RPMI7951 (cell line): ENCODE measurements around the gene PEAK1. TPM values are rescaled to one million over a fixed set of nuclear protein-coding genes. Genes with fewer than 3 reads are reported as not detected.
"Not testable (repeated sequence)": the region's sequence is repeated elsewhere in the genome, so short reads cannot be mapped to it uniquely, and the experiment has no call there.

Source experiments
- DNase-seq: peaks from one replicate; pipeline ENCODE4 v3.0.0-alpha.2; 2012; ENCODE audit warnings: low read depth
- total RNA-seq: library from RNA; depleted of rRNA; stranded (reverse); fragments of >200 nt; shearing (Covaris generic); gene quantifications from 2 replicates; pipeline ENCODE4 v1.2.3, GENCODE V29; 2014

Gene PEAK1
- total RNA-seq, 1 experiment from 2014 or later: 13.5 TPM

DNA sequence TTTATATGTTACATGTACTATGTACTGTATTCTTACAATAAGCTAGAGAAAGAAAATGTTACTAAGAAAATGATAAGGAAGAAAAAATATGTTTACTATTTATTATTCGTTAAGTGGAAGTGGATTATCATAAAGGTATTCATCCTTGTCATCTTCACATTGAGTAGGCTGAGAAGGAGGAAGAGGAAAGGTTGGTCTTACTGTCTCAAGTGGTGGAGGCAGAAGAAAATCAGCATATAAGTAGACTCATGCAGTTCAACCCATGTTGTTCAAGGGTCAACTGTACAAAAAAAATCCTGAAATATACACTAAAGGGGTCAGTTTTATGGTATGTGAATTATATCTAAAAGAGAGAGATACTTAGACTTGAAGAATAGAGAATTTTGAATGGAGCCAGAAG is 6.5 kb upstream of the PEAK1 start:
- DNase-seq: no peak

DNA sequence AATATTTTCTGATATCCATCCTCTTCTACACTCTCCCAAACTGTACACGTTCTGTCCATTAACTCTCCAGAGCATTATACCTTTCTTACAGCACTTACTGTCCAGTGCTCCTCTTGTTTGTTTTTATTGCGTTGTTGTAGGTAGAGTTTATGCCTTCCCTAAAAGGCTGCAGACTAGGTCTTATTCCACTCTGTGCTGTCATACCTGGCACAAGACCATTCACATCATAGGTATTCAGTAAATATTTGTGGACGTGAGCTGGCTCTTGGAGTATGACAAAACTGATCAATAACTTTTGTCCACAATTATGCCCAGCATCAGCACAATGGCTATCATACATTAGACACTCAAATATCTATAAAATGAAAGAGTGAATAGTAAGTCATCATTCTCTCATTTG is 5.2 kb upstream of the PEAK1 start:
- DNase-seq: no peak

GRCh38 chr15:77421370-77421700 is 1.4 kb upstream of the PEAK1 start:
- DNase-seq: no peak

- peak; percentile 85 for DNase-seq
These were observed 886 bp upstream of the PEAK1 start, which contains the start of gene HMG20A for GRCh38 chr15:77420610-77421369. Gene HMG20A, plus strand, starts transcription at chr15:77420888. Its CDS starts 37,520 bp downstream, at chr15:77458408.

DNA sequence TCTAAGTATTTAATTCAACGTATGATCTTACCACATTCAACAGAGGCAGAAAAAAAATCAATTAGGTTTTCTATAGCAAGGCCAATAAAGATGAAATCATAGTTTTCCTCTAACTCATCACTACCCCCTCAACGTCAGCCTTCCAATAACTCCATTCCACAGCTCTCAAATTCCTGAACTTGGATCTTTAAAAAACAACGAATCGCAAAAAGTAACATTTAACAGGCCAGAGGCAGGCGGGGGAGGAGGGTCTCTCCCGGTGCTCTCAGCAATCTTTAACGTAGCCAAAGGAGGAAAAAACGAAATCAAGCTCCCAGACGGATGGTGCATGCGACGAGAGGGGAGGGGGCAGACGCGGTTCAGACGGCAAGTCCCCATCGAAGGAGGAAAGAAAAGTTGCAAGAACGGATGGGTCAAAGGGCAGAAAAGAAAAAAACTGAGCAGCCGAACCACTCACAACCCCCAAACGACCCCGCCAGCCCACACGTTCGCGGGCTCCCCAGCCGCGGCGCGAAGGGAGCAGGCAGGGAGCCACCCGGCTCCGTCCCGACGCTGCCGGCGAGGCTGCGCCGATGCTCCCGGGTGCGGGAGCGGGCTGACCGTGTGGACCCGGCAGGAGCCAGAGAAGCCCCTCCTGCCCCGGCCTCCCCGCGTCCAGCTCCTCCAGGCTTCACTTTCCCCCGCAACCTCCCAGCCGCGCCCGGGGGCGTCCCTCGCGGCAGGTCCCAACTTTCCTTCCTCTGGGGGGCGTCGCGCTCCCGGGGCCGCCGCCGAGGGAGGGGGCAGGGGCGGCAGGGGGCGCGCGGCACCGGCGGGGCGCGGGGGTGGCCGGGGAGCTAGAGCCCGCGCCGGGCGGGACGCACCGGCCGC is 703 bp downstream of the PEAK1 start:
- peak; percentile 15 for DNase-seq

DNA sequence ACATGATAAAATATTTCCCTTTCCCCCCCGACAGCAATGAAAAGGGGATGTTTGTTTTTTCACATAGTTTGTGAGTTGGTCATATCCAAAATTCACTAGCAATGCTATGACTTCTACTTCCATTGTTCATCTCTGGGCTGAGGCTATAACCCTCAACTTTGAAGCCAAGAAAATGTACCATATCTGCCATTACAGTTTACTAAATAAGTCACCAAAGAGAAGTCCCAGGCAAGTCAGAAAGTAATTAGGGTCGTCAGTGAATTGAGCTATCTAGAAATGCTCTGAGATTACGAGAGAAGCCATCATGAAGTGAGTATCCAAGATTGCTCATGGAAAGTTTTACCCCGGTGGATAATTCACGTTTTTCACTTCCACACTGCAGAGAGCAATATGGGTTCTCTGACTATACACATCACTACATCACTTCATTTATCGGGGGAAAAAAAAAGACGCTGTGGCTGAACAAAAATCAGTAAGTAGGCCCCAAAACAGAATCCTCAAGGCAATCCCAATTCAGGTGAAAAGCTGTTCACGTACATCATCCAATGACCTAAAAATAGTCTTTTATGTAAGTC is 1.4 kb downstream of the PEAK1 start:
- DNase-seq: peak; percentile 21

- DNase-seq: no peak
These were observed 2.3 kb downstream of the PEAK1 start for GRCh38 chr15:77417602-77418001.

DNA sequence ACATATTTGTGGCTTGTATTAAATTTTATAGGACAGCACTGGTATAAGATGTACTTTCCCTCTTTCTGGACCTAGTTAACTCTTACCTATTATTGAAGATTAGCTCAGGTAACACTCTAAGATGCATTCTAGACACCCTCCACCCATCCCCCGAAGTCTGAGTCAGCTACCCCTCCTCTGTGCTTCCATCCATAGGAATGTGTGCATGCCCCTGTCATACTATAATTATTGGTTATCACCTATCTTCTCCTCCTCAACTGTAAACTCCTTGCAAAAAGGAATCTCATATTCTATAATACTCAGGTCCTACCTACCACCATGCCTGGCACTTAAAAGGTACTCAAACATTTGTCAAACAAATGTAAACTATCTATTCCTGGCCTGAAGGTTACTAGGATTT is 3.0 kb downstream of the PEAK1 start:
- DNase-seq: no peak

DNA sequence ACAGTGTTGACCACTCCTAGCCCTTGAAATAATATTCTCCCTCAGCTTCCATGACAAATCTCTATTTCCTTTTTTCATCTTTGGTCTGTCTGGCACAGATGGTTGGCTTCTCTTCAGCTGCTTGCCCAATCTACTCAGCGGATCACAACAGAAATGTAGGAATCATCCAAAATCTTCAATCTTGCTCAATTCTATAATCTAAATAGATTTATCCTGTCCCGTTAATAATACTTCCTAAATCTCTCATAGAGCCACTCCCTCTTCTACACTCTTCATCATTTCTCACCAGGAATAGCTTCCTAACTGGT is 3.8 kb downstream of the PEAK1 start:
- peak; percentile 22 for DNase-seq

- DNase-seq: no peak
These were observed 4.3 kb downstream of the PEAK1 start for GRCh38 chr15:77415450-77416147.

- DNase-seq: no peak
These were observed 5.0 kb downstream of the PEAK1 start for GRCh38 chr15:77414789-77415442.

DNA sequence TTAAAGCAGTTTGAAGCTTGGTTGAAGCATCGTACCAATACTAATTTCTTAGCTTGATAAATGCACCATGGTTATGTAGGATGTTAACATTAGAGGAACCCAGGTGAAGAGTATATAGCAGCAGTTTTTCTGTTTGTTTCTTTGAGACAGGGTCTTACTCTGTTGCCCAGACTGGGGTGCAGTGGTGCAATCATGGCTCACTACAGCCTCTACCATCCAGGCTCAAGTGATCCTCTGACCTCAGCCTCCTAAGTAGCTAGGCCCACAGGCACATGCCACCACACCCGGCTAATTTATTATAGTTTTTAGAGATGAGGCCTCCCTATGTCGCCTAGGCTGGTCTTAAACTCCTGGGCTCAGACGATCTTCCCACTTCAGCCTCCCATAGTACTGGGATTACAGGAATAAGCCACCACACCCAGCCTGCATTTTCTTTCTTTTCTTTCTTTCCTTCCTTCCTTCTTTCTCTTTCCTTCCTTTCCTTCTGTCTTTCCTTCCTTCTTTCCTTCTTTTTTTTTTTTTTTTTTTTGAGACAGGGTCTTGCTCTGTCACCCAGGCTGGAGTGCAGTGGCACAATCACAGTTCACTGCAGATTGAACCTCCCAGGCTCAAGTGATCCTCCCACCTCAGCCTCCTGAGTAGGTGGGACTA is 6.1 kb downstream of the PEAK1 start:
- no peak for DNase-seq

- no peak for DNase-seq
These were observed 6.8 kb downstream of the PEAK1 start for GRCh38 chr15:77412972-77413698.

DNA sequence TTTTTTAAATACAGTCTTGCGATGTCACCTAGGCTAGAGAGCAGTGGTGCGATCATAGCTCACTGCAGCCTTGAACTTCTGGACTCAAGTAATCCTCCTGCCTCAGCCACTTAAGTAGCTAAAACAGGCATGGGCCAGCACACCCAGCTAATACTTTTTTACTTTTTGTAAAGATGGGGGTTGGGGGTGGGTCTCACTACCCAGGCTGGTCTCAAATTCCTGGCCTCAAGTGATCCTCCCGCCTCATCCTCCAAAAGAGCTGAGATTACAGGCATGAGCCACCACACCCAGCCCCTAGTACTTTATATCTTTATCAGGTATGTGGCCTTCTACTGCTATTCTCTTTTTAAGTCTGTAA is 8.3 kb downstream of the PEAK1 start:
- no peak for DNase-seq

- no peak for DNase-seq
These were observed 8.9 kb downstream of the PEAK1 start for GRCh38 chr15:77410701-77411618.

GRCh38 chr15:77410157-77410500 is 9.8 kb downstream of the PEAK1 start:
- DNase-seq: not testable (repeated sequence)

DNA sequence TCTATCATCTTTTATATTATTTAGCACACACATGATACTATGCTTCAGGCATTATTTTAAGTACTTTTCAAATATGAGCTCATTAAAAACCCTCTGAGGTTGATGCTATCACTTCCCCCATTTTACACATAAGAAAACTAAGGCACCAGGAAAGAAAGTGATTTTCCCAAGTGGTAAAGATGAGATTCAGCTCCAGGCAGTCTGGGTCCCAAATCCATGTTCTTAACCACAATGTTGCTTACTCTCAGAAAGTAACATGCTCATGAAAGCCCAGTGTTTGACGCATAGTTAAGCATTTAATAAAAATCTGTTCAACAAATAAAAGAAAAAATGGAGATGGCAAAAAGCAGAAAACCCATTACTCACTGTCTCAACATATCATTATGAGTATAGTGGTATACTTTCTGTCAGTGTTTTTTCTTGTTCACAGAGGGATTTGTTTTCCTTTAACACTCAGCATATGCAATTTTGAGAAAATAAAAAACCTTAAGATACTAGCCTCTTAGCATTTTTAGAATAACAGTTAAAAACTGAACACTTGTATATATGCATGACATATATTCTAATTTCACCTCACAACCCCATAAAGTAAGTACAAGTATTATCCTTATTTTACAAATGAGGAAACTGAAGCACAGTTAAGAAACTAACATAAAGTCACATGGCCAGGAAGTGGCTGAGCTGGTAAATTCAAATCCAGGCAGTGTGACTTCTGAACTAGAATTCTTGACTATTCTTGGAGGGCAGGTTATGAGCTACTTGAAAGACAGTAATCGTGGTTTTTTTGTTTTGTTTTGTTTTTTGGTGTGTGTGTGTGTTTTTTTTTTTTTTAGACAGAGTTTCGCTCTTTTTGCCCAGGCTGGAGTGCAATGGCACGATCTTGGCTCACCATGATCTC is 10.4 kb downstream of the PEAK1 start:
- DNase-seq: no peak

DNA sequence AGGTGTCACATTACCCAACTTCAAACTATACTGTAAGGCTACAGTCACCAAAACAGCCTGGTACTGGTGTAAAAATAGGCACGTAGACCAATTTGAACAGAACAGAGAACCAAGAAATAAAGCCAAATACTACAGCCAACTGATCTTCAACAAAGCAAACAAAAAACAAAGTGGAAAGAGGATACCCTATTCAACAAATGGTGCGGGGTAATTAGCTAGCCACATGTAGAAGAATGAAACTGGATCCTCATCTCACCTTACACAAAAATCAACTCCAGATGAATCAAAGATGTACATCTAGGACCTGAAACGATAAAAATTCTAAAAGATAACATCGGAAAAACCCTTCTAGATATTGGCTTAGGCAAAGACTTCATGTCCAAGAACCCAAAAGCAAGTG is 13.1 kb downstream of the PEAK1 start:
- DNase-seq: no peak
